GM18499 (cell line): ENCODE results near the gene CEP57L1.
"Not testable (repeated sequence)": the region's sequence is repeated elsewhere in the genome, so short reads cannot be mapped to it uniquely, and the experiment has no call there.

Experiments used
- ATAC-seq: cut with Tn5 transposase; IDR thresholded peaks from one replicate; pipeline ENCODE4 v1.9.1; 2021; ENCODE audit warnings: moderate number of reproducible peaks; ENCODE audit not compliant: insufficient read depth, unreplicated experiment

CEP57L1 gene

DNA sequence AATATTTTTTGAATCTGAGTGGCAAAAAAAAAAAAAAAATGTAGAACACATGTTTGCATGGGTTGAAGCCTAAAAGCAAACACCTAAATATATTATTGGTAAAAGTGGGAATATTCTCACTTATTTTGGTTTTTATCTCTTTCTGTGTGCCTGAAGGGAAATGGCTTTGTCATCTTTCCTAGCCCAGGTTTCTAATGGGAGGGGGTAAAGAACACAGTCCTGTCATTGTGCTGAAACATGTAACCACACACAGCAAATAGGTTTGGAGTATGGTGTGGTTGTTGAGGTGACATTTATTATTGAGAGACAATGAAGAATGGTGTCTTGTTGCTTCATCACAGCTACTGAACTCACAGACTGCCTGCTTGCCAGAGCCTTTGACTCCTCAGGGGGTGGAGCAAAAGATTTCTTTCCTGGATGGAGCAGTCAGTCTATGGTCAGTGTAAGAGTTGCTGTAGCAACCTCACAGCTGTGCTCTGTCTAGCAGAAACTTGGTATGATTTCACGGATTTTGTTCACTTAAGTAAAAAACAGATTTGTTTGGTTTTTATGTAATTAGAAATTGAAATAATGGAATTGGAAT lies 70.2 kb downstream of the CEP57L1 start:
- ATAC-seq, result no peak

DNA sequence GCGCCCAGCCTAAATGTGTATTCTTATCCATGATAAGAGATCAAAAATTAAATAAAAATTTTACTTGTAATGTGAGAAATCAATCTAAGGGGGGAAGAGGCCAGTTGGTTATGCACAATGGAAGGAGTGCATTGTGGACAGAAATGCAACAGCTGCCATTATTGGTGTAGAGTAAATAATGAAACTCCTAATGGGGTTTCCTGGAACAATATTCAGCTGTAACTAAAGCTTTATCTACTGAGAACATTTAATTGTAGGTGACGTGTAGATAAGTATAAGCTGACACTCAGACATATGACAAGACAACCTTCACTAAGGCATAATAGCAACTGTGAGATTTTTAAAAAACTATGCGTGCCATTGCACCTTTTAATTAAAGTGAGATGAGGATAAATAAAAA lies 71.4 kb downstream of the CEP57L1 start:
- ATAC-seq, result no peak

DNA sequence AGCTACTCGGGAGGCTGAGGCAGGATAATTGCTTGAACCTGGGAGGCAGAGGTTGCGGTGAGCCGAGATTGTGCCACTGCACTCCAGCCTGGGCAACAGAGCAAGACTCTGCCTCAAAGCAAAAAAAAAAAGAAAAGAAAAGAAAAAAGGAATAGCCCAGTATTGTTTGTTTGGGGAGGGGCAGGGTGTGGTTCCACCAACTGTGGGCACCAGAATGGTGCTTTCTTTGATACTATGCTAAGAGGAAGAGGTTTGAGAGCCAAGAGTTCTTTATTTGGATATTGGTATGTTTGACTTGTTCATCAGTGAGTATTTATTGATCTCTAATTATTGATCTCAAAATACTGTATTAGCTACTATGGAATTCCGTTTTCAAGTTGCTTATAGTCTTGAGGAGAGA lies 72.3 kb downstream of the CEP57L1 start:
- no peak for ATAC-seq

DNA sequence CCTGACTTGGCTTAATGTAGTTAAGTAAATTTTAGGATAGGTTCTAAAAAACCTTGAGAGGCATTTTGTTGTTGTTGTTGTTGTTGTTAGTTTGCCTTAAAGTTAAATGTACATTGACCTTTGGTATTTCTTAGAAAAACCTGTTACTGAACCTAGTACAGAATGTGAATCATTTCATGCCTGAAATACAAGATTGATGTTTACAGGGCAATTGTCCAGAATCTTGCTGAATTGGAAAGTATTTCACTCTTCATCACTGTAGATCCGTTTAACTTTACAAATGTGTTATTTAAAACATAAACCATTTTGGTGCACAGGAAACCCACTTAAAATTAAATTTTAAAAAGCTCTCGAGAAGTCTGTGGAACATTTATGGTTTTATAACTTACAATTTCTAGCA lies 75.0 kb downstream of the CEP57L1 start:
- no peak for ATAC-seq

DNA sequence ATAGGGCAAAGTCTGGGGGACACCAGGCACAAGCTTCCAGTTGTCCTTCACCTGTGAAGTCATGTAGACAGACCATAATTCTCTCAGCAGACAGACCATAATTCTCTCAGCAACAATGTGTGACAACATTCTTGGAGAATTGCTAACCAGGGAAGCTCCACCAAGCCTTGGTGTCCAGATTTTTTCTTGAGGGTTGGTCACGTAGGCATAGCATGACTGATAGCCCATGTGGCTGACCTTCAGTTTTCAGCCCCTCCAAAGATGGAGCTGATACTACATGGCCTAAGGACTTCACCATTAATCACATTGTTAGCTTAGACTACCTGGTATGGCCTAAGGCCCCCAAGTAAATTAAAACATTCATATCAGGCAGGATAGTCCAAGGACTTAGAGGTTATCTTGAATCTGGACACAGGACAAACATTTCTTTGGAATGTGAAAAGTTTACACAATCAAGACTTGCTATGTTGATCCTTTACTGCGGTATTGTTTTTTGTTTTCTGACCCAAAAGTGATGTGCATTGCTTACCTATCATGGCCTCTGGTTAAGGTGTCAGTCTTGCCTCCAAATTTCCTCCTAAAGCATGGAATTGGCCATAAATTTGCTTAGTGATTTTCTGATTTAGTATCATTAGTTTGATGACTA lies 76.9 kb downstream of the CEP57L1 start:
- no peak for ATAC-seq

DNA sequence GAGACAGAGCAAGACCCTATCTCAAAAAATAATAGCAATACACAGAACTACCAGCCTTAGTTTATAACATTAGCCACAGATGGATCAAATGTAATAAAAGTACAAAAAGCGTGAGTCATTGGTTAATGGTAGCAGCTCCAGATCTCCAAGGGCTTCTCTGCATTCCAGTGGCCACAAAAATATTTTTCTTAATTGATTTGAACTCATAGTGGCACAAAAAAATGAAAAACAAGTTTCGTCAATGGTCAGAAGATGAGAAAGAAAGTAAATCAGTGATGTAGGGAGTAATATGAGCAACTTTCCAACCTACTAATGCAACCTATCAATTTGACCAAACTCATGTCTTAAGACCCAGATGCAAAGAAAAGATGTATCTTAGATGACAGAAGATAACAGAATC lies 79.6 kb downstream of the CEP57L1 start:
- no peak for ATAC-seq

DNA sequence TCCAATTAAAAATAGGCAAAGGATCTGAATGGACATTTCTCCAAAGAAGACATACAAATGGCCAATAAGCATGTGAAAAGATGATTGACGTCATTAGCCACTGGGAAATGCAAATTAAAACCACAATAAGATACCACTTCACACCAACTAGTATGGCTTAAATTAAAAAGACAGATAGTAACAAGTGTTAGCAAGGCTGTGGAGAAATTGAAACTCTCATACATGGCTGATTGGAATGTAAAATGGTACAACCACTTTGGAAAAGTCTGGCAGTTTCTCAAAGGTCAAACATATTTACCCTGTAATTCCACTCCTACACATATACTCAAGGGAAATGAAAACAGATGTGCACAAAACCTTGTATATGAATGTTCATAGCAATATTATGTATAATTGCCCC lies 83.6 kb downstream of the CEP57L1 start:
- no peak for ATAC-seq

DNA sequence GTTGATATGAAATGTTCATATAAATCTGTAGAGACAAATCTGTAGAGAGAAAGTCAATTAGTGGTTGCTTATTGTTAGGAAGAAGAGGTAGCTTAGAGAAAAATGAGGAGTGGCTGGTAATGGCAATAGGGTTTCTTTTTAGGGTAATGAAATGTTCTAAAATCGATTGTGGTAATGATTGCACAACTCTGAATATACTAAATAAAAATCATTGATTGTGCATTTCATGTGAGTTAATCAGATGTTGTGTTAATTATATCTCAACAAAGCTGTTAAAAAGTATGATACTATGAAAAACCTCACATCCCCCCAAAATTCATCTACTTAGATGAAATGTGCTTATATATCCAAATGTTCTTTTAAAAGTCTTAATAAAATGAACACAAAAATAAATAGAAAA lies 84.2 kb downstream of the CEP57L1 start:
- ATAC-seq, result no peak

DNA sequence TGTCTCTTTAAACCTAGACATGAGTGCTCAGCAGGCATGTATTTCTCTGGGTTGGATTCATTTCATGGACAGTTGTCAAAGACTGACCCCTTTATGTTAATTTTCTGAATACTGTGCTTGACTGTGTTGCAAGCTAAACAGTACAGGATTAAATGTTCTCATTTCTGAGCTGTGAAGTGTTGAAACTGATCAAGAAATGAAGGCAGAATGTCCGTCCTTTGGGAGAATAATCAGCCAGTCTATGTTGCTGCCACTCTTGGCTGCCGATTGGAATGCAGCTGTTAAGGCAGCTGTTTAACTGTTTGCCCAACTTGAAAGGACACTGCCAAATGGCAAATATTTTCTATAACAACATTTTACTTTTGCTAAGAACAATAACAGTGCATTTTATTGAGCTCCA lies 87.3 kb downstream of the CEP57L1 start:
- ATAC-seq, result no peak

DNA sequence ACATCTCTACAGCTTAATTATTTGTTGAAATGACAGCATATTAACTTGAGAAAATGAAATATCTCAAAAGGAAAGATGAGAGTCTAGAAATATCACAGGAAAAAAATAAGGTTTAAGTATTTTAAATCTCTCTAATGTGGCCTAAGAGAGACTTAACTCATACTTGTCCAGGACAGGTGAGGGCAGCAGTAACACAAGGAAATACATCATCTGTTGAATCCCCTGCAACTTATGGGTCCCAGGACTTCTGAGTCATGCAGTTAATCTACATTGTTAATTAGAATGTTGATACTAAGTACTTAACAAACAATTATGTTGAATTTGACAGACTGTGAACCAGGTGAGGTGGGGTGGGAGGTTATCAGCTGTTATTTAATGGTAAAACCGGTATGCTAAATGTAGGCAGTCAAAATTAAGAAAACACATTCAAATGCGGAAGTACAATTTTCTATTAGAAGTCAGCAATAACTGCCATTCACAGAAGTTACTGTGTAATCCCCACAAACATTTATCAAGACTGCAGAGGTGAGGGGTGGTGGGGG lies 87.9 kb downstream of the CEP57L1 start:
- no peak for ATAC-seq

DNA sequence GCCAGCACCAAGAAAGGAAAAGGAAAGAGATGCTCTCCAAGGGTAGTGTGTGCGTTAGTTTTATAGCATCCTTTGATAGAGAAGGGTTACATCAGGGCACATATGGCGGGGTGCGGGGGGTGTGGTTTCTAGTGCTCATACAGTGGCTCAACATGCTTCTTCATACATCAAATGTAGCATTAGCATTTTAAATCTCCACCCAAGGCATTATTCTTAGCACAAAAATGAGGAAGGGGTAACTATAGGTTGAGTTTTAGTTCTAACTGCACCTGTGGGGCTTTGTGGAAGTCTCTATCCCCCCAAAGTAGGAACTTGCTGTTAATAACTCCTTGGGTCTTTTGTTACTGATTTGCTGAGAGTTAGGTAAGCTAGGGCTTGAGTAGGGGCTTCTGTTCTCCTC lies 89.3 kb downstream of the CEP57L1 start:
- no peak for ATAC-seq

DNA sequence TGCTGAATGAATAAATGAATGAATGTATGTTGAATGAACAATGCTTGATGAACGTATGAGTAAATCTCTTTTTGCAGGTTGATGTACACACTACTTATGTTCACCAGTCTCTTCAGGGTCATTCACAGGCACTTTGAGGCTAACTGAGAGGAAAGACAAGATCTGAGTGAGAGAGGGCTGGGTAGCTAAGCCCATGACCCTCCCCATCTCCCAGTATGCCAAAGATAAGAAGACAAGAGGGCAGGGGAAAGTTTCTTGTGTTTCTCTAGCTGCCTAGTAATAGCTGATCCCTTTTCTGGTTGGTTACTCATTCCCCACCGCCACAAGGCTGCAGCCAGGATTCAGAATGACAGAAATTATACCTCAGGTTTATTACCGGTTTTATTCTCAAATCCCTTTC lies 90.7 kb downstream of the CEP57L1 start:
- no peak for ATAC-seq

DNA sequence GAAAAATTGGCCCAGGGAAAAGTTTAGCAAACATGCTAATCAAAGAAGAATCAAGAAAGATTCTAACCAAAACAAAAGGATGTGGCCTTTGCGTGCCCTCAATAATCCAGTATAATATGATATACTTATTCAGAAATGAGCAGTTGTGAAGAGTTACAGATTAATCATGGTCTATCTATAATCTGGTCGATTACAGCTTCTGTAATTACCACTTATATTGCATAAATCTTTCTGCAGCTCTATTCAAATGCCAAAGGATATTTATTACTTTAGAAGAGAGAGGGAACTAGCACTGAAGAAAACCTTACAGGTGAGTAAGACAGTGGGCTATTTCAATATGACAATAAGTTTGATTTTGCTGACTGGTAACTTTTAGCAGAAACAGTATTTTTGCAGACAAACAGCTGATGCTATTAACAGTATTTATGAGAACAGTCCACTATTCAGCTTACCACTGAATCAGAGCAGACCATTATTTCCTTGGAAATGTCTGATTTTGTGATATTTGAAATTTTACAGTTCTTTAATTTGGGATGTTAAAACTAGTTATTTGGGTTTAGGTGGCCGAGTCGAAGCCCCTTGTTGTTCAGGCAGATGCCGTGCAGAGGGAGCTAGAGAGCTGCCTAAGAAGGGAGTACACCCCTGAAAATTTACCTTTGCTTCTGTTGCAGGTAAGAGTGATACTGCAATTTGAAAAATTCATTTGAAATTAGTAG lies 92.2 kb downstream of the CEP57L1 start:
- ATAC-seq, result no peak

DNA sequence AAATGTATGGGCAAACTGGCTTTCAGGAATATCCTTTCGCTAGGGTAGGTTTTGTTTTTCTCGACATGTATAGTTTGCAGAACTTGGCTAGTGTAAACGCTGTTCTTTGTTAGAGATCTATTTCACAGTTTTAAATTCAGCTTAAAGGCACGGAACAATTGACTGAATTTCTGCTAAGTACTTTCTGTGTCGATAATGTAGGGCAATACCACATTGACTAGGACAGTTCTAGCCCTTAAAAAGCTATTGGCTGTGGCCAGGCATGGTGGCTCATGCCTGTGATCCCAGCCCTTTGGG lies 92.8 kb downstream of the CEP57L1 start:
- no peak for ATAC-seq

DNA sequence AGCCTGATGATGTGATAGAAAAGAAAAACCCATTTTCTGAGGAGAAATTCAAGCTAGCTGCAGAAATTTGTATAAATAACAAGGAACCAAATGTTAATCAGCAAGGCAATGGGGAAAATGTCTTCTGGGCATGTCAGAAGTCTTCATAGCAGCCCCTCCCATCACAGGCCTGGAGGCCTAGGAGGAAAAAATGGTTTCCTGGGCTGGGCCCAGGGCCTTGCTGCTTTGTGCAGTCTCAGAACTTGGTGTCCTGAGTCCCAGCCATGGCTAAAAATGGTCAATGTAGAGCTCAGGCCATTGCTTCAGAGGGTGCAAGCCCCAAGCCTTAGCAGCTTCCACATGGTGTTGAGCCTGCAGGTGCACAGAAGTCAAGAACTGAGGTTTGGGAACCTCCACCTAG lies 96.1 kb downstream of the CEP57L1 start:
- not testable (repeated sequence) for ATAC-seq

DNA sequence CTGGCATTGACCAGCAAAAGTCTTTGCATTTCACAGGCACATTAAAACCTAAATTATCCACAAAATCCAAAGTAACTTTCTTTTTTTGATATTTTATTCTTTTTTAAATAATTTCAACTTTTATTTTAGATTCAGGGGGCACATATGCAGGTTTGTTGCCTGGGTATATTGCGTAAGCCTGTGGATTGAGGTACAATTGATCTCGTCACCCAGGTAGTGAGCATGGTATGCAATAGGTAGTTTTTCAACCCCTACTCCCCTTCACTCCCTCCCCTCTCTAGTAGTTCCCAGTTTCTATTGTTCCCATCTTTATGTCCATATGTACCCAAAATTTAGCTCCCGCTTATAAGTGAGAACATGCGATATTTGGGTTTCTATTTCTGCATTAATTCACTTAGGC lies 97.6 kb downstream of the CEP57L1 start:
- ATAC-seq, result no peak

DNA sequence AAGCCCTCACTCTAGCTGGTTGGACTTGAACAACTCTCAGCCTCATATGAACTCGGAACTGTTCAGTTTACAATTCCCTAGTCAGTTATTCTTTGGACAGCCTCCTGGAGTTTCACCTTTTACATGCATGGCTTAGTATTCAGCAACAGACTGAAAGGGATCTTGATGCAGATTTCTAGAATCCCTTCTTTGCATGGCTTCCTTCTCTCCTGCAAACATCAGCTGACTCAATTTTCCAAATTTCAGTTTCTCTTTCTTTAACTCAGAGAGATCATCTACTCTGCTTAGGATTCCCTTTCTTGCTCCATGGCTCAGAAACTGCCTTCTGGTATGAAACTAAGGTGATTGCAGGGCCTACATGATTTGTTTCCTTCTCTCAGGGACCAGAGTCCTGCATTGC lies 99.6 kb downstream of the CEP57L1 start:
- no peak for ATAC-seq

DNA sequence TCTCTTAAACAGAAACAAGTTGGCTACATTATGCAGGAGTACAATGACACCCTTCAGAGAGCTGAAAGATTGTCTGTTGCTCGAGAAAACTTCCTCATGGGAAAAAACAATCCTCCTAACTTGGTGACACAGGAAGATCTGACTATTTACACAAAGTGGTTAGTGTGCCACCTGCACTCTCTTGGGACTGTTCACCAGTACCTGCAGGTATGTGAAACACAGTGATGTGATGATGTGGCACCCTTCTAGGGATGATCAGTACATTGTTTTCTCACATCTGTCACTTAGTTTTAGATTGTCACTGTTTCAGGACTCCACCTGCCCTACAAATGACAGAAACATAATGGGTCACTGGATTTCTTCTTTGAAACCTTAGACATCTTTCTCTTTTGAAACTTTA lies 101.8 kb downstream of the CEP57L1 start:
- no peak for ATAC-seq

DNA sequence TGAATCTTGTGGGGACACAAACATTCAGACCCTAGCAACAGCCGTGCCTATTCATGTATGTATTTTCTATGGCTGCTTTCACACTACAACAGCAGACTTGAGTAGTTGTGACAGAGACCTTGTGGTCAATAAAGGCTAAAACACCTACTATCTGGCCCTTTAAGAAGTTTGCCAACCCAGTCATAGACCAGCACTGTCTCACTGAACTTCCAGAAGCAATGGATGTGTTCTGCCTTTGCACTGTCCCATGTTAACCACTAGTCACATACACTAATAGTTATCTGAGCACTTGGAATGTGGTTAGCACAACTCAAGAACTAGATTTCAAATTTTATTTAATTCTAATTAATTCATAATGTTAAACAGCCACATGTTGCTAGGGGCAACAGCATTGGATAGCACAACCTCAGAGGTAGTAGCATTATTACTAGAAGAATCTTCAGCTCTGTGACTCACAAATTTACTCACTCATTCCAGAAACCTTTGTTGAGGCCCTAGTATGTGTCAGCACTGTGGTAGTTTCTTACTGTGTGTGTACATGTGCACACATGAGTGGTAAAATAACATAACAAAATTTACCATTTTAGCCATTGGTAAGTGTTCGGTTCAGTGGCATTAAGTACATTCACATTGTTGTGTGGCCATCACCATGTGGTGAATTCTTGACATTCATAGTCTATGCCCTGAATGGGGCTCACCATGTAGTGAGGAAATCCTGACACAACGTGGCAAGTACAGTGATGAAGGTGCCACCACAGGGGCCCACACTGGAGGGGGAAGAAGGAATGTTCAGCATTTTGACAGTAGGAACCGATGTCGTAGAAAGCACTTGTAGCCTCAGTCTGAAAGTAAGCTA lies 107.3 kb downstream of the CEP57L1 start:
- ATAC-seq, result no peak

DNA sequence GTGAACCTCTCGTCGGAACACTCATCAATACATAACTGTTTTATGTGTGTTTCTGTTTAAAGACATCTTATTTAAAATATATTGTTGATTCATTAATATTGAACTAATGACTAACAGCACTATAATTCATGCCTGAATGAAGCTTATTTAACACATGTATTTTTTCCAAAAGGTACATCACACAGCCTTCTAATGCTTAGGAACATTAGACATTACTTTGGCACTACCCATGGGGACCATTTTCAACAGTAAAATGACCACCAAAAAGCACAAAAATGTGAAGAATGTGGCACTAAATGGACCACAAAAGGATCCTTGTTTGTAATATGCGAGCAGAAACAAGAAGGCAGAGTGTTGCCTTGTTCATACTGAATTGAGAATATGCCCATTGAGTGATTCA lies 109.2 kb downstream of the CEP57L1 start:
- no peak for ATAC-seq

DNA sequence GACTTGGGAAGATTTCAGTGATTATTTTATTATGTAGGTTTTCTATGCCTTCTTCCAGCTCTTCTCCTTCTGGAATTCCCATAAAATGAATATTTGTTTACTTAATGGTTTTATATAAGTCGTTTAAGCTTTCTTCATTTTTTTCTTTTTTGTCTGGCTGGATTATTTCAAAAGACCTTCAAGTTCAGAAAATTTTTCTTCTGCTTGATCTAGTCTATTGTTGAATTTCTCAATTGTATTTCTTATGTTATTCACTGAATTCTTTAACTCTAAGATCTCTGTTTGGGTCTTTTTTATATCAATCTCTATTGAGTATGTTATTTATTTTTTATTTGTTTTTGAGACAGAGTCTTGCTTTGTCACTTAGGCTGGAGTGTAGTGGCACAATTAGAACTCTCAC lies 117.4 kb downstream of the CEP57L1 start:
- no peak for ATAC-seq
